ENCODE measurements around the gene KRT3. TPM values are rescaled to one million over a fixed set of nuclear protein-coding genes. Genes with fewer than 3 reads are reported as not detected.

Gene KRT3
- total and polyA plus RNA-seq, 2 experiments from 2014 or later, result not detected

DNA sequence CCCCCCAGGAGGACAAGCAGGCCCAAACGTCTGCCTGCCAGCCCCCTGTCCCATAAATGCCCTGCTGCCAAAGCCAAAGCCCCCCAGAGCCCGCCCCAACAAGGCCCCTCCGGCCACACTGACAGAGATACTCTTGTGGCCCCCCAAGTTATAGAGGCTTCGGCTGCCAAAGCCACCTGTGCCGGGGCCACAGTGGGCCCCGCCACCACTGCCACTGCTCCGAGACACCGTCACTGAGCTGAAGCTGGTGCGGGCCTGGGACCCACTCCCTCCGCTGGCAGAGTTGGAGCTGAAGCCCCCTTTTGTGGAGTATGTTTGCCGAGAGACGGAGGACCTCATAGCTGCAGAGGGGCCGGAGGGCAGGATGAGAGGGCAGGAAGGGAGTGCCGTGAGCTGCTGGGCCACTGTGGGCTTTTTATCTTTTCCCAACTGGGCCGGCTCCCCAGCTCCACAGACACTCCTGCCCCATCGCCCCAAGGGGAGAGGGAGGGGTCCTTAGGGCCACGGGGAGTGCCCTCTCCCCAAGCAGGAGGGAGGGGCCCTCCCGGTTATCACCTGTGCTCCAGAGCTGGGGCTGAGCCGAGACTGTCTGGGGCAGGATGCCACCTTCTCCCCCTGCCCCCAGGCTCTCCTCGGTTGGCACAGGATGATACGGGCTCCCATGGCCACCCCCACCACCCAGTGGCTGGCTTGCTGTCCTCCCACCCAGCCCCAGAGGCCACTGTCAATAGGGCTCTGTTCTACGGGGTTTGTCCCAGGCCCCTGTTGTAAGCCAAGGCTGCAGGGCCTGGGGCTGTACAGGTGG lies 38.2 kb upstream of the KRT3 start, which contains the start of gene KRT79:
Gene KRT79, minus strand, starts transcription at position 390 of the 805 bp plus-strand sequence. Its CDS starts 51 bp downstream, at position 339.
- no peaks in the 10 kb centered on the region for H3K9me3 ChIP-seq (ENCODE audit: low read depth)
- DNase-seq (ENCODE audit: low read depth in 1 of 2, low spot score in 1 of 2), result no peak
- H3K4me1 ChIP-seq (ENCODE audit: low read depth), result no peaks in the 10 kb centered on the region
- no peak within 1 kb of the TSS for H3K4me3 ChIP-seq
- H3K36me3 ChIP-seq, result no peaks in the 10 kb centered on the region
- H3K27me3 ChIP-seq, result peaks cover 6% of the 10 kb centered on the region
- H3K27ac ChIP-seq, result no peak within 1 kb of the TSS
- TF ChIP-seq CTCF (IDR thresholded peaks at IDR 0.05; ENCODE audit: low read depth, low read length), result no peak

- Histone ChIP-seq H3K36me3 (no peaks in the 10 kb centered on the region), H3K9me3 (ENCODE audit: low read depth) (no peaks in the 10 kb centered on the region), H3K4me1 (ENCODE audit: low read depth) (no peaks in the 10 kb centered on the region), H3K27ac (no peak overlapping the region), H3K4me3 (no peak overlapping the region), H3K27me3 (no peaks in the 10 kb centered on the region)
- TF ChIP-seq CTCF (IDR thresholded peaks at IDR 0.05; ENCODE audit: low read depth, low read length), result no peak
- no peak for DNase-seq (ENCODE audit: low read depth in 1 of 2, low spot score in 1 of 2)
Observed at GRCh38 chr12:52832985-52833905, 37.3 kb upstream of the KRT3 start.

- Histone ChIP-seq H3K4me1 (ENCODE audit: low read depth) (no peaks in the 10 kb centered on the region), H3K36me3 (no peaks in the 10 kb centered on the region), H3K27ac (no peak overlapping the region)
Observed at GRCh38 chr12:52832451-52832850, 36.5 kb upstream of the KRT3 start.

DNA sequence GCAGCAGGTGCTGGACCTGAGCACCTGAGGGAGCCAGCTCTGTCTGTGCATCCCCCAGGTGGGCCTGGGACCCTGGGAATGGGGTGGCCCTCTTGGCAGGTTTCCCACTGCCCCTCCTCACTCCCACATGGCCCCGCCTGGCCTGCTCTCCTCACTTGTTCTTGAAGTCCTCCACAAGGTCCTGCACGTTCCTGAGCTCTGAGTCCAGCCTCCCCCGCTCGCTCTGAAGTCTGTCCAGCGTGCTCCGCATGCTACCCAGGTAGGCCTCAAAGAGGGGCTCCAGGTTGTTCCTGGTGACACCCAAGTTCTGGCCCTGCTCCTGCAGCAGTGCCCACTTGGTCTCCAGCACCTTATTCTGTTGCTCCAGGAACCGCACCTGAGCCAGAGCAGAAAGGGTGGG lies 35.3 kb upstream of the KRT3 start:
- no peaks in the 10 kb centered on the region for H3K4me1 ChIP-seq (ENCODE audit: low read depth)
- H3K4me3 ChIP-seq, result no peak overlapping the region

More at GRCh38 chr12:52832451-52832850, 36.5 kb upstream of the KRT3 start:
- no peak overlapping the region for H3K4me3 ChIP-seq
- no peak for TF ChIP-seq CTCF (IDR thresholded peaks at IDR 0.05; ENCODE audit: low read depth, low read length)
- H3K27me3 ChIP-seq, result no peaks in the 10 kb centered on the region
- no peaks in the 10 kb centered on the region for H3K9me3 ChIP-seq (ENCODE audit: low read depth)
- DNase-seq (ENCODE audit: low read depth in 1 of 2, low spot score in 1 of 2), result no peak

More for the DNA sequence above, 35.3 kb upstream of the KRT3 start:
- H3K9me3 ChIP-seq (ENCODE audit: low read depth), result no peaks in the 10 kb centered on the region
- no peak for DNase-seq (ENCODE audit: low read depth in 1 of 2, low spot score in 1 of 2)
- H3K27ac ChIP-seq, result no peak overlapping the region
- H3K36me3 ChIP-seq, result no peaks in the 10 kb centered on the region
- H3K27me3 ChIP-seq, result no peaks in the 10 kb centered on the region
- TF ChIP-seq CTCF (IDR thresholded peaks at IDR 0.05; ENCODE audit: low read depth, low read length), result no peak
